GM21515 (cell line): ENCODE results near the gene ATG7.

ENCODE experiments used
- ATAC-seq: cut with Tn5 transposase; IDR thresholded peaks from one replicate; pipeline ENCODE4 v1.9.1; 2021; ENCODE audit not compliant: unreplicated experiment

Gene ATG7

DNA sequence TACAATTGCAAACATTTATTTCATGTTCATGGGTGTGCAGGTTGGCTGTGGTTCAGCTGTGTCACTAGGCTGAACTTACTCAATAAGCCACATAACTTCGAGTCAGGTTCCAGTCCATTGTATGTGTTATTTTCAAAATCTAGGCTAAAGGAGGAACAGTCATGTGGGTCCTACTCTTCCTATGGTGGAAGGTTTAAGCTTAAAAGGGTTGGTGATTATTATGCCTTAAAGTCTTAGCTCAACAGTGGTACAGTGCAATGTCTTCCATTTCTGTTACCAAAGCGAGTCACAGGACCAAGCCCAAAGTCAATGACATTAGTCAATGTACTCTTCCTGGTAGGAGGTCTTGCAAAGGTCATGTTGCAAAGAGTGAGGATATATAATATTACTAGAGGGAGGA lies 78.2 kb downstream of the ATG7 start:
- no peak for ATAC-seq

DNA sequence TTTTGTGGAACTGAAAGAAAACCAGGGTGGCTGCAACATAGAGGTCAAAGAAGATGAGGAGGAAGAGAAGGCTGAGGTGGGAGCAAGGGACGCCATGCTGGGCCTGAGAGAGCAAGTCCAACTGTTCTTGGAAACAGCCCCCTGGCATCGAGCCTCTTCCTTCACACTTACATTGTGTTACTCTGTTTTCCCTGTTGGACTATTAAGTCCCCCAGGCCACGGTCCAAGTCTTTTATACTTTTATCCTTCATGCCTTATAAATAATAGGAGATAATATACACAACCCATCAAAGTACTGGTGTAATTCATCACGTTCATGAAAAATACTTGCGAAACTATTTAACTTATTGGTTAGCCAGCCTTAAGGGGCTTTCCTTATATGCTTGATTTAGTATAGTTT lies 79.3 kb downstream of the ATG7 start:
- ATAC-seq, result no peak

DNA sequence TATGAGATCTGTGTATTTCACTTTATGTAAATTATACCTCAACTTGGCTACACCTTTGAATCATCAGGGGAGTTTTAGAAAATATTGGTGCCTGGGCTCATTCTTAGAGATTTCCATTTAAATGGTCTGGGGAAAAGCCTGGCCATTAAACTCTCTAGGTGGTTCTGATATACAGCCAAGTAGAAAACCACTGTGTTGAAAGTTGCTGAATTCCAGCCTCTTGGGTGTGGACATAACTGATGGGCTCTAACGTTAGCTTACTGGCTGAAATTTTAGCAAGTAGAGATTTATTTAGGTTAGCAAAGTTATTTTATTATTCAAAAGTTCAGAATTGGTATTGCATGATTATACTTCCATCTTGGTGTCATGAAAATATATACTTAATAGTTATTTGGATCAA lies 84.1 kb downstream of the ATG7 start:
- no peak for ATAC-seq

DNA sequence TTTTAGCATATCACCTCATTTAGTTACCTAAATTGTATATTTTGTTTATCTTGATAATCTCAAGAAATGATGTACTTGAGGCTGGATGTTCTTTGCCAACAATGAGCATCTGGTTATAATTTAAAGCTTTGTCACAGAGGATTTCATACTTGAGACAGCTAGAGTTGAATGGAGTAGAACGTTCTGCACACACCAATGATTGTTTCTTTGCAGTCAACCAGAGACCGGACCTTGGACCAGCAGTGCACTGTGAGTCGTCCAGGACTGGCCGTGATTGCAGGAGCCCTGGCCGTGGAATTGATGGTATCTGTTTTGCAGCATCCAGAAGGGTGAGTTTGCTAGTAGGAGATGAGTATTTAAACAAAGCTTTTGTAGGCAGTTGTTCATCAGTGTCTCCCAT lies 90.4 kb downstream of the ATG7 start:
- ATAC-seq, result no peak

DNA sequence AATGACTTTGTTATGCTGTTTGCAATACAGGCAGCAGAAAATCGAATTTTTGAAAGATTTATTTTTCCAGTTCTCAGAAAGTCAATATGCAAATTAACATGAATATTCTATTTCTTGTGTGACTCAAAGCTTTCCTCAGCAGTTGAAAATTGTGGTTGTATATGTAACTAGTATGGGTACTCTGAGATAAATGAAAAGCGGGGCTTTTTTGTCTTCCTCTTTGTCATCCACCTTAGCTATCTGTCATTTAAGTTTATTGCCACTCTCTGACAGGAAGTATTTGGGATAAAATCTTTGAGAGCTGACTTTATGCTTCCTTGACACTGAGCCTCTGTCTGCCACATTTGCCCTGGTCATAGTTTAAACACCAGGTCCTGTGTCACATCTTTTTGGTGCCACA lies 91.5 kb downstream of the ATG7 start:
- no peak for ATAC-seq

DNA sequence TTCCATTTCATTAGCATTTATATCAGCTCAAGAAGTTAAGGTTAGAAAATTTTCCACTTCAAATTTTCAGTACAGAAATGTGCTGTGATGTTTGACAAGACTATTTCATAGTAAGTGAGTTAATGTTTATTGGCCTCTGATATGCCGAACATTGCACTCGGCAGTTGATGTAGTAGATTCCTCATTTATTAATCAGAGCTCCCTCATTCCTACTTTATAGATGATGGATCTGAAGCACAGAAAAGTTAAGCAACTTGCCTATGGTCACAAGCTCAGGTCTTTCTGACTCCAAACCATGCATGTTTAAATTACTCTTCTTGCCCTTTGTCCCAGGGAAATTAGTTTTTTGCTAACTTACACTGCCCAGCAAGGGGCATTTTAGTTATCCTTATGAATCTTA lies 92.0 kb downstream of the ATG7 start:
- no peak for ATAC-seq

DNA sequence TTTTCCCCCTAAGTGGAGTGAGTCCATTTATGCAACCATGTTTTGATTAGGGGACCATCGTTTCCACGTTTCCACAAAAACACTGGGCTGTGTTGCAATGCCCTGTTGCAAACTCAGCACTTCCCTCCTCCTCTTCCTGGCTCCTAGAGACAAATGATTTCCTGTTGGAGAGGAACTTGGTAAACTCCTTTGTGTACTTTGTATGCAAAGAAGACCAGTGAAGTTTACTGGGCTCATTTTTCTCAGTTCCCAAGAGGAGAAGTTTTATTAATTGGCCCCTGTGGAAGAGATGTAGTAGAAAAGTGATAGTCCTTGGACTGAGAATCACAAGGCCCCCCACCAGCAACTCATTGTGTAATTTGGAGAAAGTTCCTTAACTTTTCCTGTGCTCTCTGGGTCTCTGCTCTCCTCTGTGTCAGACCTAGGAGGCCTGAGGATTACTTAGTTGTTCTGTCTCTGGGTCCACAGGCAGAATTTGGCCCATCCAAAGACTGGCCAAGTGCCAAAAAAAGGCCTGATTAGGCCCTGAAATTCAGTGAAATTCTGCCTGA lies 95.0 kb downstream of the ATG7 start:
- no peak for ATAC-seq

DNA sequence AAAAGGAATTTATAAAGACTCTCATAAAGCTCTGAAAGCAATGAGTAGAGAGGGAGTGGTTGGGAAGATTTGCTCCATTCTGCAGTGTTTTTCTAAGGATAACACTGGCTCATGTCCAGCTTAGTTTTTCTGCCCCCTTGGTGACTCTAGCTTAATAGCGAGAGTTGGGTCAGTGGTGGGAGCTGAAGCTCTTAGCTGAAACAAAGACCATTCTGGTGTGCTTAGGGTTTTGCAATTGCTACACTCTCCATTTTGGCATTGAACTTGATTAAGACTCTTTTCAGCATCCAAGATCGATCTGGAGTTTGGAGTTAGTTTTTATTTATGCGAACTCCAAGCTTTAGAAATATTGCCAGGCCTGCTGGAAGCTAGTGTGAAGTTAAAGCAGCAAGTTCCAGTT lies 98.0 kb downstream of the ATG7 start:
- no peak for ATAC-seq

DNA sequence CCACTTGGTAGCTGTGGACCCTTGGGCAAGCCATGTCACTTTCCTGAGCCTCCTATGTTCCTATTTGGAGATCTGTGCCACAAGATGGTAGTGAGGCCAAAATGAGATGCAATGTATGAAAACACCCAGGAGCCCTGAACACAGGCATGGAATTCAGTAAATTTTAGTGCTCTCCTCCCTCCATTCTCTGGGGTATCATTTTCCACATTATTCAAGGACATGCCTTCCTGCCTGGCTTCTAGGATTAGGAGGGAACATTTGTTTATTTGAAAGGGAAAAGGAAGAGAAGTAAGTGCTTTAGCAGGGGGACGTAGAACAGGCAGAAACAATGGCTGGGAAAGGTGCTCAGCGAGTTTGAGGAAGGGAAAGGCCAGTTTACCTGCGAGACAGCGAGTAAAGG lies 98.8 kb downstream of the ATG7 start:
- no peak for ATAC-seq

DNA sequence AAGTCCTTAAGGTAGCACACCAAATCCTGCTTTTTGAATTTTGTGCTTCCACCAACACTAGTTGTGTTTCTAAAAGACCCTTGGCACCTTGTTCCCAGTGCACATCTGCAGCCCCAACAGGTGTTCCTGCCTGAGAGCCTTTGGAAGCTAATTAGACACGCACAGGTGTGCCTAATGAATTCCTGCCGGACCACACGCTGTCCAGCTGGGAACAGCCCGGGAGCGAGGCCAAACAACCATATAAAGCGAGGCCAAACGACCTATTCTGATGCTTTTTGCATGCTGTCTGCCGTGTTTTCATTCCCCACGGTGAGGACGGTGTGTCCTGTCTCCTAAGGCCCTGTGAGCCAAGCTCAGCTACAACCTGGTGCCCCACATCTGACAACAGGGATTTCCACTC lies 99.5 kb downstream of the ATG7 start:
- no peak for ATAC-seq

DNA sequence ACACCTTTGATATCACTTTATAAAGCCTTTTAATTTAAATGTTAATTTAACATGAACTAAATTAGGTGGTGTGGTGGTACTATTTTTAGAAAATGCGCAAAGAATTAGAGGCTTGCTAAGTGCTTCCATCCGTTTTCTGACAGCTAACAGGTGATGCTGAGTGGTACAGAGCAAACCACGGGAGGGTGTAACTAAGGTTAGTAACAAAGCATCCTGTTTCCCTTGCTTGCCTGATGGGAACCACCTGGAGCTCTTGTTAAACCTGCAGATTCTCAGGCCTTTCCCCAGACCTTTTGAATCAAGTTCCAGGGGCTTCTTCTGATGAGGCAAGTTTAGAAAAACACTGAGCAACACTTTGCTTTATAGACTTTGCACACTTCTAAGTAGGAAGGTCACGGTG lies 101.0 kb downstream of the ATG7 start:
- no peak for ATAC-seq

DNA sequence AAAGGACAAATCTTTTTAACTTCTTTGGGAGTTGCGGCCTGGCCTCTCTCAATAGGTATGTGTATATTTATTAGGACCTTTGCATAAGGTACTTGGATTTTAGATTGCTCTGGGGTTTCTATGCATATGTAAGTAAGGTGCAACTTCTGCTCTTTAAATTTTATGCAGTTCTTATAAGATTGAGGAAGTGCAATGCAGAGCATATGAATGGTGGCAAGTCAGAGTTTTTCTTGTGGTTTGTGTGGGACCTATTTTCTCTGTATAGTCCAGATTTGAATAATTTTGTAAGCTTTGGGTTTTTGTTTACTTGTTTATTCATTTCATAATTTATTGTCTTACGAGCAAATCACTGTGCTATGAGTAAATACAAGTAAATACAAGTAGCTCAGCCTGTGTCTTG lies 101.5 kb downstream of the ATG7 start:
- ATAC-seq, result no peak

DNA sequence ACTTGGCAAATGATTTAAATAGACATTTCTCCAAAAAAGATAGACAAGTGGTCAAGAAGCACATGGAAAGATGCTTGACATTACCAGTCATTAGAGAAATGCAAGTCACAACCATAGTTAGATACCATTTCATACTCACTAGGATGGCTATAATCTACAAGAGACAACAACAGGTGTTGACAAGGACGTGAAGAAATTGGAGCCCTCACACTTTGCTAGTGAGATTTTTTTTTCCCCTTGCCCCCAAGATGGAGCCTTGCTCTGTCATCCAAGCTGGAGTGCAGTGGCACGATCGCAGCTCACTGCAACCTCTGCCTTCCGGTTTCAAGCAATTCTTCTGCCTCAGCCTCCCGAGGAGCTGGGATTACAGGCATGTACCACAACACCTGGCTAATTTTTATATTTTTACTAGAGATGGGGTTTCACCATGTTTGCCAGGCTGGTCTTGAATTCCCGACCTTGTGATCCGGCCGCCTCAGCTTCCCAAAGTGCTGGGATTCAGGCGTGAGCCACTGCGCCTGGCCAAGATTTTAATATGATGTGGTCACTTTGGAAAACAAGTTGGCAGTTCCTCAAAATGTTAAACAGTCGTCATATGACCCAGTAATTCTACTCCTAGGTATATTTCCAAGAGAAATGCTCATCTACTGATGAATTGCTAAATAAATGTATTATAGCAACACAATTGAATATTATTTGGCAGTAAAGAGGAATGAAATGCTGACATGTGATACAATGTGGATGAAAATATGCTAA lies 103.3 kb downstream of the ATG7 start:
- no peak for ATAC-seq

DNA sequence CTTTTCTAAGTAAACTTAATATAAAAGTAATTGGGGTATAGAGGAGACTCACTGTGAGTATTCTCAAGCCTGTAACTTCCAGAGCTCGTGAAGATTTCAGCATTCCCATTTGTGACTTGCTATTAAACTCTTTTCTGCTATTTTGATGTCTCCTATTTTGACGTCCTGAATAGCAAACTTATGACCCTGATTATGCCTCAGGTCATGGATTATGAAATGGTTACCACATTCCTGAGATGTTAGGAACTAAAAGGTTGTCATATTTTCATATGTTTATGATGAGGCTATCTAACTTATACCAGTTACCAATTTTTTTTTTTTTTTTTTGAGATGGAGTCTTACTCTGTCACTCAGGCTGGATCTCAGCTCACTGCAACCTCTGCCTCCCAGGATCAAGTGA lies 105.5 kb downstream of the ATG7 start:
- no peak for ATAC-seq

DNA sequence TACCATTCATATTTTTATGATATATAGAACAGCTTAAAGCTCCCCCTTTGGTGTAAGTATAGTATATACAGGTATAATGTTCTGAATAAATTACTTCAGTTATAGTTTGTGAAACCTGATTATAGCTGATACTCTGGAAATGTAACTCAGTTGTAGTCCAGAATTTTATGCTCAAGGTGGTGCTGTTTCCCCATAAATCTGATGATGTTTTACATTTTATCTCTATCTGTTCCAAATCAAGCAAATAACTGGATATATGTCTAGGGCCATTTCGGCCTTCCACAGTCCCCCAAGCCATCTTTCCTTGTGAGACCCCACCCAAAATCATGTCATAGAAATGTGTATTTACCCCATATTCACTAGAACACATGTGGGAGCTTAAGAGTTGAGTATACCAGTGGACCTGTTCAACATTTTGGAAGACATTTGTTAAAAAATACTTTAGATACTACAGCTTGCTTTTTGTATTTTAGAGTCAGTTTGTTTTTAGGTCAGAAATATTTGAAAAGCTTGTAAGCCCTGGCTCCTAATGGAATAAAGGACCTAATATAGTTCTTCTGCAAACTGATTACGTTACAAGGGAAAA lies 107.1 kb downstream of the ATG7 start:
- ATAC-seq, result no peak

DNA sequence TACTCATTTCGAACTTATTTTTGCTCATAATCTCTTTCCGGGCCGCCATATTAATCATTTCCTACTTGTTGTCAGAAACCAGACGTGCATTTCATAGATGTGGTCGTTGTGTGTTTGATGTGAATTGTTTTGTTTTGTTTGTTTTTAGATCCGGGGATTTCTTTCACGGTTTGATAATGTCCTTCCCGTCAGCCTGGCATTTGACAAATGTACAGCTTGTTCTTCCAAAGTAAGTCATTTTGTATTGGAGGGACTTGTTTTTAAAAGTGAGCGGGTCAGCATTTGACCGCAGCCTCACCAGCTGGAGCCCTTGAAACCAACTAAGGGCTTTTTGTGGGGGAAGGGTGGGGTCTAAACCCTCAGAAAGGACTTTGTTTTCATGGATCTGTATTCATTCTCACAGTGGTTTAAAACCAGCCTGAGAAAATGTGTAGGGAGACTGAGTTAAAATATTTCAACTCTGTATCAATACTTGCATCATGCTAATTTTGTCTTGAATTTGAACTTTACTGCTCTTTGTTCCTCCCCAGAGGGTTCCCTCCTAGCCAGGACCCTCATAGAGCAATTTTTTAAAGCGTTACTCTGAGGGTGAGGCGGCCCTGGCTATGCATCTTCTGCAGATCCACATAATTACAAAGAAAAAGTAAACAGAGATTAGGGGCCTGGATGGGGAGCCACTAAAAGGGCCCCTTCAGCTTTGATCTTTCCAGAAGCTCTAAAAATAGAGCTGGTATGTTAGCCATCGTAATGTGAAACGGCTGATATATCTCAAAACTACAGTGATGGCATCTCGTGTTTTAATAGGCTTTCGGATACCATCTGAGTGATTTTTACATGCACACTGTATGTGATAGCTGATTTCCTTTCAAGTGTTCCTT lies 107.9 kb downstream of the ATG7 start:
- no peak for ATAC-seq

DNA sequence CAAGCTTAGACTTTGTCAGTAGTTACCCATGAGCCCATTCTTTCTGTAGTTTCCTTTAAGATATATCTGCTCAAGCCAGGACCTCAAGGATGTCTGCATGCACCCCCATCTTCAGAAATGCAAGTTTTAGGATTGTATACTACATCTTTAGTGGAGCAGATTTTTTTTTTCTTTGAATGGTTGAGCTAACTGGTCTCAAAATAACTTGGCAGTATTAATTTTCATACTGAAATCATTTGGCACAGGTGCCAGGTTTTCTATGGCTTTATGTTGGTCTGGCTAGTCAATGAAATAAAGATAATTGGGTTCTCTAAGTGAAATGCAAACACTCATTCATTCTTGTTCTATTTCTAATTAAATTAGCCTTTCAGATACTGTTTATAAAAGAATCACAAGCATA lies 108.9 kb downstream of the ATG7 start:
- no peak for ATAC-seq

DNA sequence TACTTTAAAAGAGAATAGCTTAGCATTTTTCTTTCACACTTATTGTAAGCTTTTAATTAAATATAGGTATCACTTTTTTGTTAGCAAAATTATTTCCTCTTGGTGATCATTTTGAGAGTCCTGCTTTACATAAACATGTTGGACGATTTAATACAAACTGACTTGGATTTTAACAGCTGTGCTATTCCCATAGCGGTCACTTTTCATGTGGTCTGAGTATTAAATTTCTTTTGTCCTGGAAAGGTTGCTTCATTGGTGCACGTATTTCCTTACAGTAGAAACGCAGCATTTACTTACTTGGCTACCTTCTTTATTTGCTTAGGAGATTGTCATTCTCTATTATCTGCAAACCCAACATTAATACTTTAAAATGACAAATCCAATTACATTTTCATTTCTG lies 109.4 kb downstream of the ATG7 start:
- ATAC-seq, result no peak

DNA sequence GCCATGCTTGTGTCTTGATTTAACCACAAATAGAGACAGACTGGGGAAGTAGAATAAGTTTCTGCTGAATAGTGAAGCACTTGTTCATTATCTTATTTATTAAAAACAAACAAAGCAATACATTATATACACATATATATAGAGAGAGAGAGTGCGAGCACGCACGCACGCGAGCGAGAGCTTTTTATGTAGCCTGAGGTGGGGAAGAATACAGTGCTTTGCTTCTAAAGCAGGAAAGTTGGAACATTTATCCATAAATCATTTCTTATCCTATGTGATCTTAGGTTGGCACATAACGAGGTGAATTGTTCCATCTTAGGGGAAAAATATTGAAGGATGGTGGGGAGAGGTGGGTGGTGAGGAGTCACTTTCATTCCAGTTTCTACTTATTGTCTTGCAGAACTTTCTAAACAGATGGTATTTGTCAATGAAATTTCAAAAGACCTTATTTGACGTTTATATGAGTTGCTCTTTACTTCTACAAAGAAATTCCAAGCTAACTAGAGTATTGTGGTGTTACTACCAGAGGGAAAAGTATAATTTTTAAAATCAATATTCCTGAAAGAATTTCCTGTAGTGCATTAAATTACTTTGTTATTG lies 110.0 kb downstream of the ATG7 start:
- no peak for ATAC-seq

DNA sequence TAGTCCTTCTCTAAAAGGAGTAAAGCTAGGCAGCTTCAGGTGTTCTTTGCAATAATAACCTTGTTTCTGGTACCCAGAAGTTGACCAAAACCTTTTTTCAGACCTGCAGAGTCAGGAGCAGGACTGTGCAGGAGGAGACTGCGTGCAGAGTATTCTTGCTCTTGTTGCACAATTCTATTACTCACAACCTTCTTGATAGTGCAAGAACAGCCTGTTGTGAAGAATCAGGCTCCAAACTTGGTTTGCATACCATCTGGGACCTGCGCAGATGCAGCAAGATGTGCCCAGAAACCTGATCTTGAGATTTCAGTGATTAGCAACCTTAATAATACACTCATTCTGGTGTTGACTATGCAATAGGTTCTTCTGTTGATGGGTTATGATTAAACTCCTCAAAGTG lies 111.9 kb downstream of the ATG7 start:
- ATAC-seq, result no peak

DNA sequence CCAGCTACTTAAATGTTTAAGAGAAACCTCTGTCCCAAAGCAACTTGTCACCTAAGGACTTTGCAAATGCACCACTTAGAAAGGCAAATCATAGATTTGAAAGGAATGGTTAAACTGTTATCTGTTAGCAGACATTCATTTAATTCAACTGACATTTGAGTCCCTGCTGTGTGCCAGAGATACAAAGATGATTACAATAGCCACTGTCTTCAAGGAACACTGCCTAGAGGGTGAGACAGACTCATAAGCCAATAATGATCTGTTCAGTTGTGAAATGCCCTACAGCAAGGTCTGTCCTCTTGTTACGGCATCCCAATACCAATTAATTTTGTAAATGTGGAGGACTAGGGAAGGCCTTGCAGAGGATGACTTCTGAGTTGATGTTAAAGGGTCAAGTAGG lies 113.1 kb downstream of the ATG7 start:
- no peak for ATAC-seq
